Keratinocyte (primary cell): ENCODE results near the gene DYNC1I1. TPM values are rescaled to one million over a fixed set of nuclear protein-coding genes. Genes with fewer than 3 reads are reported as not detected.

ENCODE experiments used
- DNase-seq: peaks from one replicate; pipeline ENCODE4 v3.0.0-alpha.2; 2011; ENCODE audit warnings: low read depth, missing footprints, low spot score
- FAIRE-seq: peaks from 2 replicates; lab custom pipeline; 2011; peaks lifted over from hg19 to GRCh38; lab: Jason Lieb, UNC
- H2AFZ ChIP-seq: 2 replicates; pipeline ENCODE4 v1.6.0; 2012; ENCODE audit warnings: low read length, control low read depth, inconsistent platforms; ENCODE audit not compliant: control insufficient read depth
- H3K27ac ChIP-seq: 2 replicates; pipeline ENCODE4 v1.5.1; 2011; ENCODE audit warnings: low read length; ENCODE audit not compliant: control insufficient read depth, insufficient read depth
- H3K27me3 ChIP-seq: 3 replicates; pipeline ENCODE4 v1.6.0; 2011; ENCODE audit warnings: low read length; ENCODE audit not compliant: control insufficient read depth, insufficient read depth; ENCODE audit errors: extremely low read depth
- H3K36me3 ChIP-seq, 2 experiments: 2 replicates in 1 of 2; 3 replicates in 1 of 2; pipeline ENCODE4 v1.5.1; 2011; ENCODE audit warnings: low read length in 2 of 2, mild to moderate bottlenecking in 1 of 2; ENCODE audit not compliant: control insufficient read depth in 2 of 2, insufficient read depth in 2 of 2; ENCODE audit errors: extremely low read depth in 1 of 2
- H3K4me1 ChIP-seq: 3 replicates; pipeline ENCODE4 v1.5.1; 2011; ENCODE audit warnings: low read length; ENCODE audit not compliant: control insufficient read depth, insufficient read depth; ENCODE audit errors: extremely low read depth
- H3K4me2 ChIP-seq: 3 replicates; pipeline ENCODE4 v1.6.0; 2011; ENCODE audit warnings: low read depth, low read length; ENCODE audit not compliant: control insufficient read depth, insufficient read depth; ENCODE audit errors: extremely low read depth
- H3K4me3 ChIP-seq, 3 experiments: fragments of 200-600 bp in 1 of 3; sonication (generic) in 1 of 3; 2 replicates in 2 of 3; 3 replicates in 1 of 3; pipeline ENCODE4 v1.5.1; 2011 to 2016; ENCODE audit warnings: low read length in 3 of 3, mild to moderate bottlenecking in 3 of 3, control low read depth in 2 of 3, inconsistent platforms in 1 of 3, low read depth in 1 of 3, mixed read lengths in 1 of 3, mixed run types in 1 of 3, moderate library complexity in 1 of 3; ENCODE audit not compliant: control insufficient read depth in 2 of 3, insufficient read depth in 2 of 3; ENCODE audit errors: extremely low read depth in 1 of 3
- H3K79me2 ChIP-seq: 2 replicates; pipeline ENCODE4 v1.6.0; 2012; ENCODE audit warnings: low read length; ENCODE audit not compliant: control insufficient read depth, insufficient read depth
- H3K9ac ChIP-seq: 3 replicates; pipeline ENCODE4 v1.6.0; 2011; ENCODE audit warnings: low read length; ENCODE audit not compliant: control insufficient read depth, insufficient read depth; ENCODE audit errors: extremely low read depth
- H3K9me1 ChIP-seq: 3 replicates; pipeline ENCODE4 v1.6.0; 2011; ENCODE audit warnings: low read length; ENCODE audit not compliant: control insufficient read depth, insufficient read depth; ENCODE audit errors: extremely low read depth
- H3K9me3 ChIP-seq: 2 replicates; pipeline ENCODE4 v1.5.1; 2012; ENCODE audit warnings: low read depth, low read length; ENCODE audit not compliant: control insufficient read depth
- H4K20me1 ChIP-seq: 3 replicates; pipeline ENCODE4 v1.6.0; 2011; ENCODE audit warnings: low read length; ENCODE audit not compliant: control insufficient read depth, insufficient read depth; ENCODE audit errors: extremely low read depth
- EZH2 ChIP-seq: IDR thresholded peaks from one replicate; pipeline ENCODE4 v1.6.1; 2012; ENCODE audit warnings: inconsistent platforms, mild to moderate bottlenecking, low read length, moderate library complexity
- dilution Hi-C: fragments of 300-500 bp; cut with MboI; formaldehyde crosslinking; loops from one replicate; pipeline ENCODE4 v1.7.0; 2020; ENCODE audit warnings: low sequenced_read_pairs; ENCODE audit not compliant: extremely low pct_ligation_motif_present
- polyA plus RNA-seq, 5 experiments: library from polyadenylated mRNA; depleted of rRNA in 3 of 5; stranded (reverse) in 3 of 5; stranded (forward) in 1 of 5; unstranded in 1 of 5; fragments of >200 nt; gene quantifications; 1 replicate in 1 of 5; 2 replicates in 3 of 5; 3 replicates in 1 of 5; pipeline versions ENCODE4 v1.2.1 to v1.2.3, GENCODE V29; 2011 to 2012; ENCODE audit warnings: missing spikeins in 2 of 5, low read depth in 1 of 5, low replicate concordance in 1 of 5
- TF ChIP-seq, protein P1 (sequence below), 3 experiments: IDR thresholded peaks in 1 of 3; conservative IDR thresholded peaks in 1 of 3; optimal IDR thresholded peaks in 1 of 3; 2 replicates in 2 of 3; 3 replicates in 1 of 3; pipeline versions ENCODE3 to v1.5.1; 2011; ENCODE audit warnings: low read length in 3 of 3, mild to moderate bottlenecking in 3 of 3, moderate library complexity in 2 of 3, control low read depth in 1 of 3, inconsistent platforms in 1 of 3; ENCODE audit not compliant: insufficient read depth in 2 of 3; ENCODE audit errors: extremely low read depth in 1 of 3

Gene DYNC1I1
- polyA plus RNA-seq, 1 donor (not counting 4 experiments of a cell fraction or from before 2014, with no cell fraction given): 0.10 TPM

DNA sequence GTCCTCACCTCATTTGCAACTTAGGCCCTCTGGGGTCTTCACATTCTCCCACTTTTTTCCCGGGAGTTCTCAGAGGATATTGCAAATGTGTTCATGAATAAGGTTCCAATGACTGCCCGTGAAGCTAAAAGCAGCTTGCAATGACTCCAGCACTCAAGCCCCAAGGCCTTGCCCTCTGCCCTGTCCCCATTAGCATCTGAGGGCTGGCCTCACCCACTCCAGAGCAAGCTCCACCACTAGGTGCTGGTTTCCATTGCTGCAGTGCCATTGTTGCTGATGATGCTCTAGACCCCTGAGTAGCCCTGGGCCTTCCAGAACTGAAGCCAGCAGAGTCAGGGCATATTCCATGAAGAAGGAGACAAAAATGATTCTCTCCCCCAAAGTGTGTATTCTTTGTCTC is 236.8 kb downstream of the DYNC1I1 start:
- no peak overlapping the region for H3K9ac ChIP-seq
- H3K4me1 ChIP-seq: no peaks in the 10 kb centered on the region
- no peak overlapping the region for H3K27ac ChIP-seq
- H3K36me3 ChIP-seq: no peaks in the 10 kb centered on the region
- H3K4me3 ChIP-seq: no peak overlapping the region
- no peaks in the 10 kb centered on the region for H3K9me3 ChIP-seq
- FAIRE-seq (no peak), DNase-seq (no peak)
- no peaks in the 10 kb centered on the region for H3K27me3 ChIP-seq
- H3K4me2 ChIP-seq: no peak overlapping the region
- no peaks in the 10 kb centered on the region for H3K79me2 ChIP-seq
- no peak overlapping the region for H2AFZ ChIP-seq
- dilution Hi-C loops: no loop called here
- no peaks in the 10 kb centered on the region for H4K20me1 ChIP-seq
- H3K9me1 ChIP-seq: no peaks in the 10 kb centered on the region
- TF ChIP-seq, protein P1, sequence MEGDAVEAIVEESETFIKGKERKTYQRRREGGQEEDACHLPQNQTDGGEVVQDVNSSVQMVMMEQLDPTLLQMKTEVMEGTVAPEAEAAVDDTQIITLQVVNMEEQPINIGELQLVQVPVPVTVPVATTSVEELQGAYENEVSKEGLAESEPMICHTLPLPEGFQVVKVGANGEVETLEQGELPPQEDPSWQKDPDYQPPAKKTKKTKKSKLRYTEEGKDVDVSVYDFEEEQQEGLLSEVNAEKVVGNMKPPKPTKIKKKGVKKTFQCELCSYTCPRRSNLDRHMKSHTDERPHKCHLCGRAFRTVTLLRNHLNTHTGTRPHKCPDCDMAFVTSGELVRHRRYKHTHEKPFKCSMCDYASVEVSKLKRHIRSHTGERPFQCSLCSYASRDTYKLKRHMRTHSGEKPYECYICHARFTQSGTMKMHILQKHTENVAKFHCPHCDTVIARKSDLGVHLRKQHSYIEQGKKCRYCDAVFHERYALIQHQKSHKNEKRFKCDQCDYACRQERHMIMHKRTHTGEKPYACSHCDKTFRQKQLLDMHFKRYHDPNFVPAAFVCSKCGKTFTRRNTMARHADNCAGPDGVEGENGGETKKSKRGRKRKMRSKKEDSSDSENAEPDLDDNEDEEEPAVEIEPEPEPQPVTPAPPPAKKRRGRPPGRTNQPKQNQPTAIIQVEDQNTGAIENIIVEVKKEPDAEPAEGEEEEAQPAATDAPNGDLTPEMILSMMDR (optimal IDR thresholded peaks at IDR 0.05 in 1 of 3, IDR thresholded peaks at IDR 0.05 in 1 of 3, conservative IDR thresholded peaks at IDR 0.05 in 1 of 3; ENCODE audit: extremely low read depth in 1 of 3, insufficient read depth in 2 of 3, low read length in 3 of 3): no peak
- TF ChIP-seq EZH2: no peak

DNA sequence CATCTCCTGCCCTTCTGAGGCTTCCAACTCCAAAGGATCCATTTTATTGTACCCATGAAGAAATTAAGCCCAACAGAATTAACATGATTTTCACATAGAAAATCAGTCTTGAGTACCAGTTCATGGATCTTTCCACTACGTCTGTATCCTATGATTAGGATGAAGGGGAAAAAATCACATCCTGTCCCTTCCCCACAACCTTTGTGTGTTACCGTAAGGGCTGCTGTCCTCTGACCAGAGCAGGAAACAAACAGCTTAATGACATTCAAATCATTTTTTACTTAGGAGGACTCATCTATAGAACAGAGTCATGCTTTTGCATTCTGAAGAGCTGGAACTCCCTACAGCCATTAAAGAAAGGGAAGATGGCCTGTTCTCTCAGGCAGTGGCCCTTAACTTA is 241.5 kb downstream of the DYNC1I1 start:
- no peak overlapping the region for H3K27ac ChIP-seq
- H3K9ac ChIP-seq: no peak overlapping the region
- no peak for FAIRE-seq
- no peaks in the 10 kb centered on the region for H4K20me1 ChIP-seq
- H3K36me3 ChIP-seq: no peaks in the 10 kb centered on the region
- H3K9me3 ChIP-seq: no peaks in the 10 kb centered on the region
- no peaks in the 10 kb centered on the region for H3K9me1 ChIP-seq
- H3K27me3 ChIP-seq: no peaks in the 10 kb centered on the region
- no peaks in the 10 kb centered on the region for H3K4me1 ChIP-seq
- no peak for TF ChIP-seq EZH2
- TF ChIP-seq, protein P1 (optimal IDR thresholded peaks at IDR 0.05 in 1 of 3, IDR thresholded peaks at IDR 0.05 in 1 of 3, conservative IDR thresholded peaks at IDR 0.05 in 1 of 3; ENCODE audit: extremely low read depth in 1 of 3, insufficient read depth in 2 of 3, low read length in 3 of 3): no peak
- DNase-seq: no peak
- no peak overlapping the region for H2AFZ ChIP-seq
- H3K4me3 ChIP-seq: no peak overlapping the region
- dilution Hi-C loops: no loop called here
- H3K79me2 ChIP-seq: no peaks in the 10 kb centered on the region
- H3K4me2 ChIP-seq: no peak overlapping the region
